Activated B cell treated with CpG ODN at 0.5 μM for 24 hours (primary cell): ENCODE data around the gene ADAMTS17. TPM values are rescaled to one million over a fixed set of nuclear protein-coding genes. Genes with fewer than 3 reads are reported as not detected.

Experiments used
- ATAC-seq: fragments of 200-7000 bp; cut with Tn5 transposase; one replicate; pipeline ENCODE4 v1.10.0; 2021; ENCODE audit warnings: low read depth, mild to moderate bottlenecking, moderate library complexity
- CTCF ChIA-PET: fragments of 350-600 bp; sonication (Branson Sonifier 250); formaldehyde crosslinking; loops from one replicate; lab custom pipeline; 2021; ENCODE audit warnings: antibody characterized with exemption; lab: Charles Lee
- POLR2A ChIA-PET: fragments of 350-600 bp; sonication (Branson Sonifier 250); formaldehyde crosslinking; loops from one replicate; lab custom pipeline; 2021; ENCODE audit warnings: antibody characterized with exemption; lab: Charles Lee
- DNase-seq: peaks from one replicate; pipeline ENCODE4 v3.0.0; 2022
- H3K27ac Mint-ChIP-seq: one replicate; pipeline ENCODE4 v1.8.0; 2020; ENCODE audit warnings: mixed read lengths
- H3K27me3 Mint-ChIP-seq: one replicate; pipeline ENCODE4 v1.8.0; 2021; ENCODE audit warnings: mixed read lengths
- H3K36me3 Mint-ChIP-seq: one replicate; pipeline ENCODE4 v1.8.0; 2021; ENCODE audit warnings: low read depth, mixed read lengths
- H3K4me1 Mint-ChIP-seq: one replicate; pipeline ENCODE4 v1.8.0; 2021; ENCODE audit warnings: mixed read lengths
- H3K4me3 Mint-ChIP-seq: one replicate; pipeline ENCODE4 v1.8.0; 2020; ENCODE audit warnings: mild to moderate bottlenecking, mixed read lengths
- H3K9me3 Mint-ChIP-seq: one replicate; pipeline ENCODE4 v1.8.0; 2020; ENCODE audit warnings: mixed read lengths
- CTCF ChIP-seq: fragments of 200-600 bp; IDR thresholded peaks from one replicate; pipeline ENCODE4 v1.8.0; 2022; ENCODE audit warnings: antibody characterized with exemption, mild to moderate bottlenecking
- intact Hi-C: fragments of 100-400 bp; cut with micrococcal nuclease; formaldehyde crosslinking; loops from one replicate; pipeline ENCODE4 v1.15.1; 2024
- total RNA-seq: library from RNA; stranded (reverse); gene quantifications from 2 replicates; pipeline ENCODE4 v1.2.3, GENCODE V29; 2022

ADAMTS17 gene
- total RNA-seq, 1 donor from 2014 or later = 1.6 TPM

- DNase-seq (no peak), ATAC-seq (no peak)
- Mint-ChIP-seq H3K9me3 (peaks cover 4% of the 10 kb centered on the region), H3K4me1 (no peaks in the 10 kb centered on the region), H3K4me3 (no peak overlapping the region), H3K27ac (no peak overlapping the region), H3K27me3 (peaks cover 10% of the 10 kb centered on the region), H3K36me3 (no peaks in the 10 kb centered on the region)
- ChIA-PET CTCF (no interaction called here), POLR2A (no interaction called here)
- intact Hi-C loops = no loop called here
- no peak for TF ChIP-seq CTCF
These were observed 376.4 kb downstream of the ADAMTS17 start for GRCh38 chr15:99965376-99965775.

GRCh38 chr15:99963976-99964375 is 377.8 kb downstream of the ADAMTS17 start:
- TF ChIP-seq CTCF = no peak
- POLR2A ChIA-PET = no interaction called here
- intact Hi-C loops = no loop called here
- H3K27ac Mint-ChIP-seq = no peak overlapping the region
- H3K9me3 Mint-ChIP-seq = peaks cover 4% of the 10 kb centered on the region
- ATAC-seq = no peak
- no peaks in the 10 kb centered on the region for H3K4me1 Mint-ChIP-seq
- H3K4me3 Mint-ChIP-seq = no peak overlapping the region
- CTCF ChIA-PET = no interaction called here
- H3K27me3 Mint-ChIP-seq = peaks cover 10% of the 10 kb centered on the region
- DNase-seq = no peak
- no peaks in the 10 kb centered on the region for H3K36me3 Mint-ChIP-seq

GRCh38 chr15:99963096-99963825 is 378.5 kb downstream of the ADAMTS17 start:
- intact Hi-C loops = no loop called here
- Mint-ChIP-seq H3K4me3 (no peak overlapping the region), H3K9me3 (peaks cover 4% of the 10 kb centered on the region), H3K27ac (no peak overlapping the region), H3K4me1 (no peaks in the 10 kb centered on the region), H3K27me3 (peaks cover 10% of the 10 kb centered on the region), H3K36me3 (no peaks in the 10 kb centered on the region)
- no peak for DNase-seq
- no peak for ATAC-seq
- no peak for TF ChIP-seq CTCF
- CTCF ChIA-PET = no interaction called here
- POLR2A ChIA-PET = no interaction called here

GRCh38 chr15:99962006-99962561 is 379.7 kb downstream of the ADAMTS17 start:
- no peak overlapping the region for H3K27ac Mint-ChIP-seq
- no peak for TF ChIP-seq CTCF
- intact Hi-C loops = no loop called here
- ChIA-PET CTCF (no interaction called here), POLR2A (no interaction called here)
- no peak for ATAC-seq
- H3K4me3 Mint-ChIP-seq = no peak overlapping the region
- DNase-seq = no peak
- H3K9me3 Mint-ChIP-seq = peaks cover 4% of the 10 kb centered on the region
- H3K4me1 Mint-ChIP-seq = no peaks in the 10 kb centered on the region
- peaks cover 14% of the 10 kb centered on the region for H3K27me3 Mint-ChIP-seq
- no peaks in the 10 kb centered on the region for H3K36me3 Mint-ChIP-seq

- Mint-ChIP-seq H3K36me3 (no peaks in the 10 kb centered on the region), H3K4me3 (no peak overlapping the region), H3K9me3 (peaks cover 4% of the 10 kb centered on the region), H3K4me1 (no peaks in the 10 kb centered on the region), H3K27me3 (peaks cover 14% of the 10 kb centered on the region), H3K27ac (no peak overlapping the region)
- ChIA-PET POLR2A (no interaction called here), CTCF (no interaction called here)
- intact Hi-C loops = no loop called here
- no peak for DNase-seq
- no peak for ATAC-seq
- no peak for TF ChIP-seq CTCF
These were observed 380.7 kb downstream of the ADAMTS17 start for GRCh38 chr15:99961011-99961441.
